NOMO-1 (cell line): ENCODE results near the gene AMBN.
"Not testable (repeated sequence)": the region's sequence is repeated elsewhere in the genome, so short reads cannot be mapped to it uniquely, and the experiment has no call there.

Source experiments
- DNase-seq, 2 experiments: peaks; one replicate each; lab custom pipeline; 2025; ENCODE audit not compliant: unreplicated experiment in 2 of 2; lab: John Stamatoyannopoulos, UW

The AMBN gene

DNA sequence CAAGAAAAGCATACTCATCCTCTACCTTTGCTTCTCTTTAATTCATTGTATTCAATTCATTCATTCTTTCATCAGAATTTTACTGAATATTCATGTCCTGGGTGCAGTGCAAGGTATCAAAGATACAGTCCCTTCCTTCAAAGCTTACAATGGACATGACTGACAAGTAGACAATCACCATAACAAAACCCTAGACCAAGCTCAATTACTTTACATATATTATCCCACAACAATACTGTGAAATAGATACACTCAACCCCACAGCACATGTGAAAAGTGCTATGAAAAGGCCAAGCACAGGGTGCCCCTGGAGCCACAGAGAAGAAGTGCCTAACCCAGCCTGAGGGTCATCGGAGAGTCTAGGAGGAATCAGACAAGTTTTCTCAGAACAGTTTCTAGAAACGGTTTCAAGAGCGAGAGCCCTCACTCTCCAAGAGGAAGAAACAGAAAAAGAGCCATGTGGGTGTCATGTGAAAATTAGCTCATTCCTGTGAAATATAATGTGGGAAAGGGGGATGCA is 15.3 kb downstream of the AMBN start:
- no peak for DNase-seq

DNA sequence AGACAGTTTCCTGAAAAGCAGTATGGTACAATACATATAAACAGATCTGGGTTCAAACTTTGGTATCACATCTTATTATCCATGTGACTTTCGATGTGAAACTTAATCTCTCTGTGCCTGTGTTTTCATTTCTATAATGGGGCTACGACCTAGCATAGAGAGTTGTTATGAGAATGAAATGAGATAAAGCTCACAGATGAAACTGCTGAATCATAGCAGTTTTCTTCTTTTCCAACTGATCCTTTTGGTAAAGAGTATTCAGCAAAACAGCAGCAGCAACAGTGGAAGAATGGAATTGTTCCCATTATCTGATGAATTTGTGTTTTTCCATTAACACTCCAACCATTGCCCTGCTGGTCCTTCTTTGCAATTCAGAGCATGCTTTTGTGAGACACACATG is 16.3 kb downstream of the AMBN start:
- no peak for DNase-seq

DNA sequence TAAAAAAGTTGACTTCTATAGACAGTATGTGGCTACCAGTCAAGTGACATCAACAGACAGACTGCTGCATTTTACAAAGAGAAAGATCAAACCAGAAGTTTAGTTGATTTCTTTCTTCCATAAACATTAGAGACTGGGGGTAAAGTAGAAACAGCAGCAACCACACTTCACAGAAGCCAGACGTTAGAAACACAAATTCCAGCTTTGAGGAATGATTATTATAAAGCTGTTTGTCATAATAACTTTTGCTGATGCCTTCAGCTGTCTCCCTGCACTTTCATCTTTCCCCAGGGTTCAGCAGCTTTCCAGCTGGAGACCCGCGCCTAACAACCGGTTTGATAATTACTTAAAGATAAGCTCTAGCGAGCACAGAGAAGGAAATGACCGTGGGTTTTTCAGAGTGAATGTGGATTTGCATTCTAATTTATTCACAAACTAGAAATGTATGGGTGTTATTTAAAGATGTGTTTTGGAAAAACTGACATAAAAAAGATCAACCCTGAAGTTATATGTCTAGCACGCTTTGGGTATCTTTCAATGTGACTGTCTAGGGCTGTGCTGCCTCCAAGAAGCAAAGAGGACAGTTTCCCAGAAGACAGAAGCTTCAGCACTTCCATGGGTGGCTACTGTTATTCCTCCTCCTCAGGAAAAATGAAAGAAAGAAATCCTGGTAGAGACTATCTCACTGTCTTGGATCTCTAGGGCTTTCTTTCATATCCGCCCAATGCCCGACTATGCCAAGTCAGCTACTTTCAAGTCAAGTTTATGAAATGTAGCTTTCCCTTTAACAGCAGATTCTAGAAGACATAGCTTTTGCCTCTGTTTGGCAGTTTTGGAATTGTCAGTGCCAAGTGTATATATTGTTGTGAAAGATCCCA is 21.5 kb downstream of the AMBN start:
- no peak for DNase-seq

DNA sequence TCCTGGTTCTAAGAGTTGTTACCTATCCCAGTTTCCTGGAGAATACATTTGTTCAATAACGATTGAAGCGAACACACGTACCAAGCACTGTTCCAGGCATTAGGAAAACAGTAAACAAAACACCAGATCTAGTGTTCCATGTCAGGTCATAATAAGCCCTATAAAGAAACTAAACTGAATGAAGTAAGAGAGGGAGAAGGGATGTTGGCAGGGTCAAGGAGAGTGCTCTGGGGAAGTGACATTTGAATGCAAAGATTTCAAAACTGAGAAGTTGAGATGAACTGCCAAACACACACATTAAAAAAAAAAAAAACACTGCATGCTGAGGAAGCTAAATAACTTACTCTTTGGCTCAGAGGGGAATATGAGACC is 22.1 kb downstream of the AMBN start:
- DNase-seq: no peak

DNA sequence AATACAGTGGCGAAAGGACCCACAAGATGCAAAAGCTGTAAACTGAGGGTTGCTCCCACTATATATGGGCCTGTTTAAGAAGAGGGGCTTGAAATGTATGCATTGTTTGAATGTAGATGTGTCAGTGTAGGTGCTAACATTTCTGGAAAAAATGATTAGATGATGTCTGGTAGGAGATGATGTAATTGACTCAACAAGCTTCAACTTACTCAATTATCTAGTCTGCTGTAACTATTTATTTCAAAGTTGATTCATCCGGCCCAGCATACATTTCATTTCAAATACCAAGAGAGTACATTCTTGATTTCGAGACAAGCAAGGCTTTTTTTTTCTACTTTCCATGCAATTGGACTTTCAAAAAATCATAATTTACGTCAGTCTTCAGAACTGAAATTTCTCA is 27.2 kb downstream of the AMBN start:
- DNase-seq: peak in 1 of 2 experiments; percentile 38

DNA sequence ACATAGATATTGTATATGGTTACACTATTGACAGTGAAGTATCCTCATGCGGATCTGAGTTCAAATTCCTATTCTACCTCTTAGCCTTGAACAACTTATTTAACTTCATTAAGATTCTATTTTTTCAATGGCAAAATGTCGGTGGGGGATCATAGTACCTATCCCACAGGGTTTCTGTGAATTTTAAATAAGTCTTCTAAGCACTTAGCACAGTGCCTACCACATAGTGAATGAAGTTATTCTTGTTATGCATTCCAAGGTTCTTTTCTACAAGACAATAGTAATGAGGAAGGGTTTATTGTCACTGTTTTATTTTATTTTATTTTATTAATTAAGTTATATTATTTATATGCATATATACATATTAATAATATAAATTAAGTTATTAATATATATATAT is 27.7 kb downstream of the AMBN start:
- peak in 1 of 2 experiments; percentile 30 for DNase-seq

DNA sequence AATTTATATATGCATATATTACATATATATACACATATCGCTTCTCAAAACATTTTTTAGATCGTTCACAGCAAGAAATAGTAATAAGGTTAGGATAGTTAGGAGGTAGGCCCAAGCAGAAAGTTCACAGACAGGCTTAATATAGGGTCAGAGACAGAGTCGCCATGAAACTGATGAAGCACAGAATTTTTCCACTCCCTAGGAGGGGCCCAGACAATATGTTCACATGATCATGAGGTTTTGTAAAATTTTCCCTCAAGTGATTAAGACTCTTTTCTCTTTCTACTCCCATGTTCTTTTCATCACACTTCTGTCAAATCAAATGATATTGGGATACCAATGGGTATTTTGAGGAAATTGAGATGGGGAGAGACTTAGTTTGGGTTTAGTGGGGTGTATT is 31.3 kb downstream of the AMBN start:
- DNase-seq: peak in 1 of 2 experiments; percentile 59

DNA sequence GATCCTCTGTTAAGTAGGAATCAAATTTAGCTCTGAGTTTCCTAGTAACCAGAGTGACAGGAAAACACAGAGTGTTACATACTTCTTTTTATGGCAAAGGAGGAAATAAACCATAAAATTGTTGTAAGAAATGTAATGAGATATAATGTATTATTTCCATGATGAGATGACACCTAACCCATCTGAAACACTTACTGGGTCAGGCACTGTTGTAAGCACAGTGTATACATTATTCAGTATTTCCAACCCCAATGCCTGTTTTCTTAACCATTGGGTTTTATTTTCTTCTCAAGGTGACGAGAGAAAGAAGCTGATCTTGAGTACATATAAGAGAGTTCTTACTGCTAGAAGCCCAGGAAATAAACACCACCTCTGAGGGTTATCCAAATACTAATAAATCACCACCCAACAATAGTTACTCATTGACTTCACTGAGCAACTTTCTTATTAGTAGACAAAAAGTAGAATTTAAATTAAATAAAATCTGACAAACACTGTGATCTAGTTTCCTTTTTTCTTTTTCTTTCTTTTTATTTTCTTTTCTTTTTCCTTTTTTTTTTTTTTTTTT is 32.3 kb downstream of the AMBN start:
- DNase-seq: peak in 1 of 2 experiments; percentile 21

DNA sequence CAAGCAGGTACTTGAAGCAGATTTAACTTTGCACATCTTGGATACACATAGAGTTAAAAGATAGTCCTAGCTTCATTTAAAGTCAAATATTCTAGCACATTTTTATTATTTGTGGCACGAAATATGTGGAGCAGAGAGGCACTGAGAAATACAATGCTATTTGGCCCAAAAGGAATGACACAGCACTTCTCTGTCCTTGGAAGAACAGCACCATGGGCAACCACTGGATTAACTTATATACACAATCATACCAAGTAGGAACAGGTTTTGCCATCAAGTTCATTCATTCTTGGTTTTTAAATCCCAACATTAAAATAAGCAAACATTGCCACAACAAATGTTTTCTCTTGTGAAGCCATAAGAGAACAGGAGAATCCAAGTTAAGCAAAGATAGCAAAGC is 35.6 kb downstream of the AMBN start:
- no peak for DNase-seq

DNA sequence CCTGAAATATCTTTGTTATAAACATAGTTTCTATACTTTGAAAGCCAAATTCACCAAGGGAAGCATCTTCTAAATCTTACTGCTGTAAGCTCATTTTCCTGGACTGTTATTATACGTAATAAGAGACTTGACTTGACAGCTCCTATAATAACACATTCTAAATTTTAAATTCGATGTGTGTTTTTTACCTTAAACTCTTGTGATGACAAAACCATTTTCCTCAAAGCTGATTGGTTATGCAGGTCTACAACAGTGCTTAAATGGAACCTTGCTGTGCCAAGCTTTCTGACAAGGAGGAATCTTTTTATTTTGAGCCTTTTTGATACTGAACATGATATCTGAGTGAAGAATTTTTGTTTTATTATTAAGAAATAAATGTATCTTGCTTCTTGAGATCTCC is 36.4 kb downstream of the AMBN start, which contains the start of gene ENAM:
ENAM (plus strand) TSS at position 301 of the 400 bp plus-strand sequence. CDS start 757 bp downstream, outside the sequence.
- DNase-seq: no peak

DNA sequence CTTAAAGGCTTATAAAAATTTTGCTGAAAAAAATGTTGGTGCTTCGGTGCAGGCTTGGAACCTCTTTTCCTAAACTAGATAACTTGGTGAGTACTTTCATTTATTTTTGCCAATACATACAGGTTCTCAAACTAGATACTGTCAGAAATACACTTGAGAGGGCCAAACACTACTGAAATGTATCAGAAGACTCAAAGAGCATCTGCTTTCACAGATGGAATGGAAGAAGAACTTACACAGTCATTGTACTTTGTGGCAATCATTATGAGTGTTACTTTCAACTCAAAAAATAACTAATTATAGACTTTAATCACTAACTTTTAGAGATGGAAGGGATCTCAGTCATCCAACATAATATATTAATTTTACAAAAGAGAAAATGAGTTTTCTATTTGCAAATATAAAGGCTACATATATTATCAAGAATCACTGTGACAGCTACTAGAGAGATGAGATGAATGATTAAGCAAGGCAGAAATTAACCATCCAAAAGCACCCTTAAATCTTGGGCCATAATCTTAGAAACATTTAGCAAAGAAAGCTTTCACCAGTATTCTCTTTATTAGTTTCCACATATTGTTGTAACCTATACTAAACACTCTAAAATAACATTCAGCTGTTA is 37.5 kb downstream of the AMBN start:
- no peak for DNase-seq

DNA sequence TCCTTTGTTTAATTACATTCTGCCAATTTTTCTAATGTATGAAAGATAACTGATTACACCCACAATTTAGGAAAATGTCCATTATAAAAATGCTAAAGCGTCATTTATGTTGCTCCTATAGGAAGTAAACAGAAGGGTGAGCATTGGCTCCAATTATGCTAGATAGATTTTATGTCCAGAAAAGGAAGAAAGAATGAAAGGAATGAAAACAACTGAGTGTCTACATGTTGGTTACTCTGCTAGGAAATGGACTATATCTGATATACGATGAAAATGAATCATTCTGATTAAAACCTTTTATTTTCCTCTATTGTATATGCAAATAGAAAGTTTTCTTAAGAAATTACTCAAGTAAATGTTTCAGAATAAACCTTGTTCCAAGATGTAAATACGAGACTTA is 38.1 kb downstream of the AMBN start:
- no peak for DNase-seq

DNA sequence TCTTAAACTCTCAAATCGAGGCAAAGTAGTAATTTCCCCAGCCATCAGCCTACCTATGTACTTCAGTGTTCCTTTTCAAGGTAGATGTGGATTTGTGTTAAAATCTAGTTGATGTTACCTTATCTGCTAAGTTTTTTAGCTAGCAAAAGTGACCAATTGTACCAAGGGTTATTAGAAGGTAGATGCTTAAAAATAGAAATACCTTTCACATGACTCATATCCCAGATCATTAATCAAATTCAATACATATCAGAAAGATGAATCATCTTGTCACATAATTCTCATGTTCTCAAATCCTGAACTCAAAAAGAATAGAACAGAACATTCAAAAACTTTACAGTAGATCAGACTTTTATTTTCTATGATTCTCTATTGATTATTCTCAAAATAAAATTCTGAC is 40.0 kb downstream of the AMBN start:
- no peak for DNase-seq

DNA sequence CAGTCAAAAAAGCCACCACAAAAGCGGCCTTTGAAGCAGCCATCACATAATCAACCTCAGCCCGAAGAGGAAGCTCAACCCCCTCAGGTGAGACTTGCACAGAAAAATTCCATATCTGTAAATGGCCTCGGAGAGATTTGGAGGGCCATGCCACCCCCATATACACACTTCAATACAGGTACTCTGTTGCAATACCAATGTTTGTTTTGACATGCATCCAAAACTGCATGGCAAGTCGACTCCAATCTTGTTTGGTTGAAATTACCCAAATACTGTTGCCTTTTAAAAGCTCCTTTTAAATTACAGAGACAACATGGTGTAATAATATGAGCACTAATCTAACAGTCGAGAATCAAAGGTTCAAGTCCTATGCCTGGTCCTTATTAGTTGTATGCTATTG is 42.4 kb downstream of the AMBN start:
- no peak for DNase-seq

DNA sequence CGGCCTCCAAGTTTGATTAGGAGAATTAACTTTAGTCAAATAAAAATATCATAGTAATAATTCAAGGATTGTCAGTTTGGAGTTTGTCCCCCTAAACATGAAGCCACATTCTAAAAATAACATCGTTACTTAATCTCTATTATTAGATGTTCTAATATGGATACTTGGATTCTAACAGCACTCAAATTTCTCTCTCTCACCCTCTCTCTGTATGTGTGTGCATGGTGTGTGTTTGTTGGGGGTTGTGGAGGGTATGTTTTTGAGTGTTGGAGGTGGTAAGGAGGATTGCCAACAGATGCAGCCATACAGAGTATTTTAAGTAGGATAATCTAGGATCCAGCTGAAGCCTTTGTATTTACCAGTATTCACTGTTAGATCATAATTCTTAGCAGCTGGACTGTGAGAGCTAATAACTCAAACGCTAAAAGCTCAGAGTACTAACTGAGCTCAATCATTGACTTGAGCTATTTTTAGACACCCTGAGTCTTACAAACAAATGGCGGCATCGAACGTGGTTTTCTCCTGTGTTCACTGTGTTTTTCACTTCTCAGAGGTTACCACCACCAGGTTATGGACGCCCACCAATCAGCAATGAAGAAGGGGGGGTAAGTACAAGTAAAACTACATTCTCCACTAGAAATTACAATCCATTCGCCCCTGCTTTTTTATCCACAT is 45.3 kb downstream of the AMBN start:
- DNase-seq: no peak

DNA sequence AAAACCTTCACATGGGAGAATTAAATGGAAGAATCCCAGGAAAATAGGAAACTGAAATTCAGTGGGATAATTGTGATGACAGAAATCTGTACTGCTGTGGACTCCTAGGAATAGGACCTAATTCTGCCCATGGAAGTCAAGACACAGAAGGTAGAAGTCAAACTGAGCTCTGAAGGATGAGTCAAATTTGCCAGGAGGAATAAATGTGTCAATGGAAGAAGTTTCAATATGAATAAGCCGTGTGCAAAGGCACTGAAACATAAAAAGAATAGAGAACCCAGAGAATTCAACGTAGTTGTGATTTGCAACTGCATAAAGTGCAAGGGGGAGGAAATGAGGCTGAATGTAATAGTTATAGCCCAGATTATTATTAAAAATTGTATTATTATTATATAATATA is 48.1 kb downstream of the AMBN start:
- DNase-seq: no peak

DNA sequence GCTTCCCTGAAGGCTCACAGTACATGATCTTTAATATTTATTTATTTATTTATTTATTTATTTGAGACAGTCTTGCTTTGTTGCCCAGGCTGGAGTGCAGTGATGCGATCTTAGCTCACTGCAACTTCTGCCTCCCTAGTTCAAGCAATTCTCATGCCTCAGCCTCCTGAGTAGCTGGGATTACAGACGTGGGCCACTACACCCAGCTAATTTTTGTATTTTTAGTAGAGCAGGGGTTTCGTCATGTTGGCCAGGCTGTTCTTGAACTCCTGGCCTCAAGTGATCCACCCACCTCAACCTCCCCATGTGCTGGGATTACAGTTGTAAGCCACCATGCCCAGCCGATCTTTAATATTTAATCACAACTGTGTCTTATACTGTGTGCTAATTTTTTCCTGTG is 58.7 kb downstream of the AMBN start:
- DNase-seq: not testable (repeated sequence)

DNA sequence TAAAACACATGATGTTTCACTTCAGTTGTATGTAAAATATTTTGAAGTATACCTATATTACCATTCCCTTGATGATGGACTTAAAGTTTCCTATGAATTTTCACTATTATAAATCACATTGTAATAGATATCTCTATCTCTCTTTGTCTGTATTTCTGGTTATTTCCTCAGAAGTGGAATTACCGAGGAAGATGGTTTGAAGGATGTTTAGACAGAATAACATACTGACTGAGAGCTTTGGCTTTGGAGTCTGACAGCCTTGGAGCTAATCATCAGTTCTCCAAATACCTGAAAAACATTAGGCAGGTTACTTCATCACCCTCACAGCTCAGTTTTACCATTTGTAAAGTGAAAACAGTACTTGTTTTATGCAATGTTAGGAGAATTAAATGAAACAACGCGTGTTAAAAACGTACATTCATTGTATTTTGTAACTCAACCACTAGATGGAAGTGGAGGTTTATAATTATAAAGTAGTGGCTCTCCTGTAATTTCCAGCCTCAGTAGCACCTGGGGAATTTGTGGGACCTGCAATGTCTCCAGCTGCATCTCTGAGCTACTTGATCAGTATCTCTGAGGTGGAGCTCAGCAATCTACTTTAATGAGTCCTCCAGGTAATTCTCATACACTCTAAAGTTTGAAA is 59.9 kb downstream of the AMBN start:
- DNase-seq: peak in 1 of 2 experiments; percentile 20

DNA sequence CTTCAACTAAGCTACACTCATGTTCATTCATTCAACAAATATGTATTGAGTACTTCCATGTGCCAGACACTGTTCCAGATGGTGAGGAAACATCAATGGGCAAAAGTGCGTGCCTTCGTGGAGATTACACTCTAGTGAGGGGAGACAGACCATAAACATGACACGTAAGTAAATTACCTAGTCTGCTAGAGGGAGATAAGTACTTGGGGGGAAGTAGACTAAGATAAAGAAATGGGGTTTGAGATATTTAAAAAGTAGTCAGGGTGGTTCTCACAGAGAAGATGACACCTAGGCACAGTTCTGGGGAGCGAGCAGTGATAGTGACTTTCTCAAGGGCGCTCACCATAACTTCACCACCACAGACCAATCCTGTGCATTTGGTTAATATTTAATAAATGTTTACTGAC is 62.6 kb downstream of the AMBN start:
- DNase-seq: no peak
